IgD-negative memory B cell (primary cell): ENCODE results near the gene CCNY. TPM values are rescaled to one million over a fixed set of nuclear protein-coding genes. Genes with fewer than 3 reads are reported as not detected.

Experiments used
- H3K27ac Mint-ChIP-seq, 3 donors: one replicate each; pipeline ENCODE4 v1.8.0; 2020 to 2022; ENCODE audit warnings: mild to moderate bottlenecking in 3 of 3, mixed read lengths in 3 of 3, moderate library complexity in 1 of 3
- H3K27me3 Mint-ChIP-seq: one replicate; pipeline ENCODE4 v1.8.0; 2021; ENCODE audit warnings: mixed read lengths
- H3K36me3 Mint-ChIP-seq: one replicate; pipeline ENCODE4 v1.8.0; 2020; ENCODE audit warnings: mild to moderate bottlenecking, mixed read lengths
- H3K4me1 Mint-ChIP-seq, 3 donors: one replicate each; pipeline ENCODE4 v1.8.0; 2020 to 2022; ENCODE audit warnings: mixed read lengths in 3 of 3, mild to moderate bottlenecking in 1 of 3
- H3K4me3 Mint-ChIP-seq, 4 donors: one replicate each; pipeline ENCODE4 v1.8.0; 2020 to 2022; ENCODE audit warnings: mild to moderate bottlenecking in 4 of 4, mixed read lengths in 4 of 4, moderate library complexity in 3 of 4
- H3K9me3 Mint-ChIP-seq, 3 donors: one replicate each; pipeline ENCODE4 v1.8.0; 2020 to 2021; ENCODE audit warnings: mixed read lengths in 3 of 3, mild to moderate bottlenecking in 1 of 3
- polyA plus RNA-seq: library from polyadenylated mRNA; unstranded; fragments of 300-500 nt; fragmentation: Illumina TruSeq; gene quantifications from one replicate; pipeline ENCODE4 v1.2.3, GENCODE V29; 2021

The CCNY gene
- polyA plus RNA-seq, 1 donor from 2014 or later, result 8.3 TPM

DNA sequence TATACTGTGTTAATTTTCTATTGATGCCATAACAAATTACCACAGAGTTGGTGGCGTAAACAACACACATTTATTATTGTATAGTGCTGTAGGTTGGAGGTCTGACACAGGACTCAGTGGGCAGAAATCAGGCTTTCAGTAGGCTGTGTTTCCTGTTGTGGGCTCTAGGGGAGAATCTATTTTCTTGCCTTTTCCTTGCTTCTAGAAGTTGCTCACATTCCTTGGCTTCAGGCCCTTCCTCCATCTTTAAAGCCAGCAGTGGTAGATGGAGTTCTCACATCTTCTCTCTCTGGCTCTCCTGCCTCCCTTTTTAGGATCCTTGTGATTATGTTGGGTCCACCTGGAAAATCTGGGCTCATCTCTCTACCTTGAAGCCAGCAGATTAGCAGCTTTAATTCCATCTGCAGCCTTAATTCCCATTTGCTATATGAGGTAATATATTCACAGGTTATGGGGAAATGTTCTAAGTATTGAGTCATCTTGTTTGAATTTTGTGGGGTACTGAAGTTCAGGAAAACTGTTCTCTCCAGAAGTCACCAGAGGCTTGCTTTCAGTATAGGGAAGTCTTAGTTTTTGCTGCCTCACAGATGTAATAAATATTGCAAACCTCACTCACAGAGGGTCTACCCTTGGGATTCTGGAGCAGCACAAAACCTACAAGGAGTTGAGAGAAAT, 38.9 kb downstream of the CCNY start:
- Mint-ChIP-seq H3K36me3 (peaks cover 2% of the 10 kb centered on the region), H3K27me3 (no peaks in the 10 kb centered on the region), H3K4me3 (peak overlapping the region in 2 of 4 donors; percentile 14 to 62), H3K9me3 (no peaks in the 10 kb centered on the region), H3K27ac (peak overlapping the region in 2 of 3 donors; percentile 48 to 78), H3K4me1 (peaks cover 60 to 68% (median 66%) of the 10 kb centered on the region in 3 donors)

- Mint-ChIP-seq H3K4me3 (no peak overlapping the region), H3K9me3 (no peaks in the 10 kb centered on the region), H3K27ac (no peak overlapping the region), H3K4me1 (peaks cover 49 to 58% (median 53%) of the 10 kb centered on the region in 3 donors), H3K36me3 (peaks cover 2% of the 10 kb centered on the region), H3K27me3 (no peaks in the 10 kb centered on the region)
Observed at GRCh38 chr10:35377050-35377728, 40.9 kb downstream of the CCNY start.

DNA sequence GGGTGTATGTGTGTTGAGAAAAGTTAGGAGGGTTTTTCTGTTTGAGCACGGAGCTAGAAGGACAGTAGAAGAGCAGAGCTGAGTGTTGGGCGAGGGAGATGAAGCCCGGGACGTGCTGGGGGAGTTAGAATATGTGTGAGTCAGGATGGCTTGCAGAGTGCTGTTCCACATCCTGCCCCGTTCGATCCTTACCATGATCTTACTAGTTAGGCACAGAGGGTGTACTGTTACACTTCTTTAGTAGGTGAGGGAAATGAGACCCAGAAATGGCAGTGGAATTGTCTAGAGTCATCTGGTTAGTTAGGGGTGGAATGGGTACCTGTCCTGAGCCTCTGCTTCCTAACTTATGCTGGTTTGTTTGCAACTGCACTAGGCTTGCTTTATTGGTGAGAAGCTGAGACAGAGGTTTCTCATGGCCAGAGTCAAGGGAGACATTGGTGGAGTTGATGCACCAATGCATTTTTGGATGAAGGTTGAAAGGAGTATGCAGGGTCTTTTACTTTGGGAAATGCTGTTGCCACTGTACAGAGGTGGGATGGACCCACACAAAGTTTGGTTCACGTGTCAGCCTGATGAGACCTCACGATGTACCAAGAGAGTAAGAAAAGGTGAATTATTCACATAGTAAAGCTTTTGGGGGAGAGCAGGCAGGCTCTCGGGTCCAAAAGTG, 42.4 kb downstream of the CCNY start:
- Mint-ChIP-seq H3K4me1 (peaks cover 38 to 55% (median 47%) of the 10 kb centered on the region in 3 donors), H3K27me3 (no peaks in the 10 kb centered on the region), H3K27ac (peak overlapping the region; percentile 65 to 94 (median 69)), H3K4me3 (peak overlapping the region; percentile 21 to 82 (median 54)), H3K9me3 (no peaks in the 10 kb centered on the region), H3K36me3 (peaks cover 2% of the 10 kb centered on the region)

DNA sequence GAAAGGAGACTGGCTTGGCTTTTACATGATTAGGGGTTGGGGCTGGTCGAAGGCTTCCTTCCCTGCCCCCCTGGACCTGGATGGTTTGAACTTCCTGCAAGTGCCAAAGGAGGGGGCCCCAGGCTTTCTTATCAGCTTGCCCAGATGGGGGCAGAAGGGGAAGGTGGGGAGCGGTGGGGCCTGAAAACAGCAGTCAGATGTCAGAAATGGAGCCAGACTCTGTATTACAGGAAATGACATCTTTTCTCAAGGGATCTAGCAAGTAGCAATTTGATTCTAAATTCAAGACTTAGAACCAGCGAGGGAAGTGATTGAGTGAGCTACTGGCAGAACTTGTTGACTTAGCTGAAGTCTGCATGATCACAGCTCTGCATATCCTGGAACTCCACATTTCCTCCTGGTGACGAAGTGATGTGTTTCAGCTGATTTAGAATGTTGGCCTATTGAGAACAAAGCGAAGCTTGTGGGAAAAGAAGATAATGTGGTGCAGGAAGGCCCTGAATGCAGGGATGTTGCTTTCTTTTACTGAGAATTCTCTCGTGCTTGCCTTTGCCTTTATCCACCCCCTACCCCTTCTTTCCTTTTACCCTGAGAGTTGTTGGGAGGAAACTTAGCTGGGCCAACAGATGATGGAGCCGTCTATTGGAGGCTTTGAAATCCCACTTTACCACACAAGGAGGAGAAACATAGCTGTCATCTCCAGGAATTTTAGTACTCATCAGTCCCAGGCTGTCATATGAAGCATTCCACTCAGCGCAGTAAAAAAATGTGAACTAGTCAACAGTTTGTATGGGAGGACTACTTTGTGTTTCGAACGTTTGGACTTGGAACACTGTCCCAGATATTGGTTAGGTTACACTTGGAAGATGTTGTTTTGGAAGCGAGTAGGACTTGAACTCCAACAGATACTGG, 43.2 kb downstream of the CCNY start:
- H3K27me3 Mint-ChIP-seq, result no peaks in the 10 kb centered on the region
- H3K27ac Mint-ChIP-seq, result peak overlapping the region; percentile 65 to 94 (median 69)
- H3K9me3 Mint-ChIP-seq, result no peaks in the 10 kb centered on the region
- H3K36me3 Mint-ChIP-seq, result peaks cover 2% of the 10 kb centered on the region
- H3K4me3 Mint-ChIP-seq, result peak overlapping the region; percentile 21 to 82 (median 54)
- H3K4me1 Mint-ChIP-seq, result peaks cover 36 to 54% (median 43%) of the 10 kb centered on the region in 3 donors

DNA sequence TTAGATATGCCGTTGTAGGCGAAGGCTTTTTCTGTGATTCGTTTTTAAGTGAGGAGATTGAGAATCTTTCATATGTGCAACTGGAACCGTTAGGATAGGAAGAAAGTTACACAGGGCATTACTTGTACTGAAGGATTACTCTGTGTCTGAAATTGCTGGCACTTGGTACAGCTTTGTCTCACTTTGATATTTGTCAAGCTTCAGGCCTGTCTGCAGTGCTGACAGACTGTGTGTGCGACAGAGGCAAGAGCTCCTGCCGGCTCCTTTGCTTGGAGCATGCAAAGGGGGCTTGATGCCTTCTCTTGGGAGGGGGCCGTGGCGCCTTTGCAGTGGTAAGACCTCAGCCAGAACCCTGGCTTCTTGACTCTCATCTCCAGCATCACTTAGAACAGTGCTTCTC, 45.8 kb downstream of the CCNY start:
- no peaks in the 10 kb centered on the region for H3K27me3 Mint-ChIP-seq
- peaks cover 29 to 50% (median 43%) of the 10 kb centered on the region in 3 donors for H3K4me1 Mint-ChIP-seq
- no peaks in the 10 kb centered on the region for H3K36me3 Mint-ChIP-seq
- H3K4me3 Mint-ChIP-seq, result no peak overlapping the region
- no peaks in the 10 kb centered on the region for H3K9me3 Mint-ChIP-seq
- H3K27ac Mint-ChIP-seq, result no peak overlapping the region

DNA sequence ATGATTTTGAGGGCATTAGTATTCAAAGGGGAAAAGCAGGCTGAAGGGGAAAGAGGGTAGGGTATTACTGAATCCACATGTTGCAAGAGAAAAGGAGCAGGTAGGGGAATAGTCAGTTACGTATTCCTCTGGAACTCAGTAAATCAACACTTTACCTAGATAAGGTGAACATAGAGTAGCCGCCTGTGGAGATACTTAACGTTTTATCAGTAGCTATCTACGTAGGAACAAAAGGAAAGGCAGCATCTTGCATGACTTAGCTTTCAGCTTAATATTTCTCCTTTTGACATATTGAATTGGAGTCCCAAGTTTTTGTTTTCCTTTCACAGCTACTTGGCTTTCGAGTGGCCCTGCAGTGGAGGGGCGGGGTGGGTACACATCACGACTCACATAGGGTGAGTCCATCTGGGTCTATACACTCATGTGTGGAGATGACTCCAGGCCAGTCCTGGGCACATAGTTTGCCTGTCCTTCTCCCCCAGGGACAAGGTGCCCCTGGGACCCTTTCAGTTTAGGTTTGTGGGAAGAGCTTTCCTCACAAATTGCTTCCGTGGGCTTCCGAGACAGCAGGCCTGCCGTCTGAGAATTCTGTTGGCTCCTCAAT, 48.1 kb downstream of the CCNY start:
- no peaks in the 10 kb centered on the region for H3K27me3 Mint-ChIP-seq
- no peak overlapping the region for H3K4me3 Mint-ChIP-seq
- H3K4me1 Mint-ChIP-seq, result peaks cover 24 to 47% (median 43%) of the 10 kb centered on the region in 3 donors
- H3K27ac Mint-ChIP-seq, result no peak overlapping the region
- H3K9me3 Mint-ChIP-seq, result no peaks in the 10 kb centered on the region
- no peaks in the 10 kb centered on the region for H3K36me3 Mint-ChIP-seq

GRCh38 chr10:35386594-35387174, 50.4 kb downstream of the CCNY start:
- H3K4me3 Mint-ChIP-seq, result peak overlapping the region in 1 of 4 donors; percentile 32
- peaks cover 0 to 11% (median 2%) of the 10 kb centered on the region in 3 donors for H3K9me3 Mint-ChIP-seq
- no peak overlapping the region for H3K27ac Mint-ChIP-seq
- peaks cover 16 to 38% (median 37%) of the 10 kb centered on the region in 3 donors for H3K4me1 Mint-ChIP-seq
- H3K36me3 Mint-ChIP-seq, result peaks cover 8% of the 10 kb centered on the region
- H3K27me3 Mint-ChIP-seq, result no peaks in the 10 kb centered on the region

- Mint-ChIP-seq H3K4me1 (peaks cover 16 to 42% (median 39%) of the 10 kb centered on the region in 3 donors), H3K4me3 (peak overlapping the region in 1 of 4 donors; percentile 79), H3K27me3 (no peaks in the 10 kb centered on the region), H3K9me3 (peaks cover 0 to 11% (median 3%) of the 10 kb centered on the region in 3 donors), H3K27ac (peak overlapping the region in 1 of 3 donors; percentile 76), H3K36me3 (peaks cover 9% of the 10 kb centered on the region)
Observed at GRCh38 chr10:35387768-35388167, 51.5 kb downstream of the CCNY start.

DNA sequence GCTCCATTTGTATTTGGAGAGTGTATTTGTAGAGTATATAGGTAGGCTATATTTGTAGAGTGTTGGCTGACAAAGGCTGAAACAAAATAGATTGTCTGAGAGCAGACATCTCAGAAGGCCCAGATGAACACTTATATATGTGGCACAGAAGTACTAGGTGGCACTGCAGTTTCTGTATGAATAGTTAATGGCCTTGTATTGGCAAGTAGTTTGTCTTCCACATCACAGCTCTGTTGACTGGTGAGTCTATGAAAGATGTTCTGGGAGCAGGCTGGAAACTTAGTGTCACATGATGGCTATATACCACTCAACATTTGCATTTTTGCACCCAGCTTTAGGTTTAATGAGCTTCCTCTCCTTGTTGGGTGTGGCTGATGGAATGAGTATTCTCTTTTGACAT, 51.9 kb downstream of the CCNY start:
- H3K4me1 Mint-ChIP-seq, result peaks cover 16 to 44% (median 42%) of the 10 kb centered on the region in 3 donors
- peak overlapping the region in 1 of 3 donors; percentile 76 for H3K27ac Mint-ChIP-seq
- peak overlapping the region in 1 of 4 donors; percentile 79 for H3K4me3 Mint-ChIP-seq
- no peaks in the 10 kb centered on the region for H3K27me3 Mint-ChIP-seq
- peaks cover 0 to 11% (median 3%) of the 10 kb centered on the region in 3 donors for H3K9me3 Mint-ChIP-seq
- peaks cover 9% of the 10 kb centered on the region for H3K36me3 Mint-ChIP-seq

DNA sequence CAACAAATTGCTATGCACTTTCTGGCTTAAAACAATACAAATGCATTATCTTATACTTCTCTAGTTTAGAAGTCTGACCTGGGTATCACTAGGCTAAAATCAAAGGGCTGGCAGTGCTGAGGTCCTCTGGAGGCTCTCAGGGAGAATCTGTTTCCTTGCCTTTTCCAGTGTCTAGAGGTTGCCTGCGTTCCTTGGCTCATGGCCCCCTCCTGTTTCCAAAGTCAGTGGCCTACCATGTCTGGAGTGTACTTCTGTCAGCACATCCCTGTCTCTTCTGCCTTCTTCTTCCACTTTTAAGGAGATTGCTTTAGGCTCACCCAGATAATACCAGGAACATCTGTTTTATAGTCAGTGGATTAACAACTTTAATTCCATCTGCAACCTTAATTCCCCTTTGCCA, 52.4 kb downstream of the CCNY start:
- Mint-ChIP-seq H3K4me1 (peaks cover 16 to 44% (median 42%) of the 10 kb centered on the region in 3 donors), H3K36me3 (peaks cover 9% of the 10 kb centered on the region), H3K27ac (peak overlapping the region in 1 of 3 donors; percentile 19), H3K9me3 (peaks cover 0 to 11% (median 3%) of the 10 kb centered on the region in 3 donors), H3K4me3 (peak overlapping the region in 1 of 4 donors; percentile 67), H3K27me3 (no peaks in the 10 kb centered on the region)

DNA sequence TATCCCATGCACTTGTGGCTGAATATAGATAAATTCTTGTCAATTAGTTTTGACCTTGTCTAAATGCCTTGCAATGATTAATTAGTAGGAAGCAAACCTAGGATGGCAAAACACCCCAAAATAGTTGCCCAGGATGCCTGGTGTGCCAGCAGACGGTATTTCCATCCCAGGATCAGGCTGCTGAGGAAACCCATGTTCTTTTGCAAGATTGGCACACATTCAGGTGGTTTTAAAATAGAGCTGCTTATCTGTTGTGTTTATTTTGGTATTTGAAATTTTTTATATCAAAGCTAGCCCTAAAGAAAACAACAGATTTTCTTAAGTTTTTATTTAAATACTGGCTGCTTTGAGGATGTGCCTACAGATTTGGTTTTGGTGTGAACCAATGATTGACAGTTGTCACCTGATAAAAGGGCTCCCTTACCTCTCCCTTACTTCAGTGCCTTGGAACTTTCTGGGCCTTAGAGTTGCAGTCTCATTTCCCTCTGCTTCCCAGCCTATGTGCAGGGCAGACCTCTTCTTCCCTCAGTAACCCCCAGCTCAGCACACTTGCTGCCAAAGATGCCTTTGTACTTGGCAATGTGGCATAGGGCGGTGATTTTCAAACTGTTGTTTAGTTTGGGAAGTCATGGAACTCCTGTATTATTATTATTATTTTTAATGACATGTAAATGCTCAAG, 54.0 kb downstream of the CCNY start:
- no peak overlapping the region for H3K27ac Mint-ChIP-seq
- H3K4me1 Mint-ChIP-seq, result peaks cover 24 to 44% (median 43%) of the 10 kb centered on the region in 3 donors
- H3K4me3 Mint-ChIP-seq, result no peak overlapping the region
- H3K9me3 Mint-ChIP-seq, result peaks cover 0 to 11% (median 3%) of the 10 kb centered on the region in 3 donors
- peaks cover 10% of the 10 kb centered on the region for H3K36me3 Mint-ChIP-seq
- no peaks in the 10 kb centered on the region for H3K27me3 Mint-ChIP-seq

DNA sequence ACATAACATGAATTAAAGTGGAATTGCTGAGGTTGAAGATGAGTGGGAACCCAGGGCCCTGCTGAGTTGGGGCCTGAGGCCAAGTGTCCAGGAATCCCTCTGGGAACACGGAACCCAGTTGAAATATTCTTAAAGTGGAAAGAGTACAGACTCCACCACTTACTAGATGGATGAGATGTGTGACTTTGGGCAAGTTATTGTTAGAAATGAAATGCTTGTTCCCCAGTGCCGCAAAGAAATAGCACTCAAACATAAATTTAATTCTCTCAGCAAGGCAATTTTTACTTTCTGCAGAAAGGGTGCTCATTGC, 54.5 kb downstream of the CCNY start:
- Mint-ChIP-seq H3K4me3 (no peak overlapping the region), H3K36me3 (peaks cover 10% of the 10 kb centered on the region), H3K27me3 (no peaks in the 10 kb centered on the region), H3K4me1 (peaks cover 26 to 46% (median 42%) of the 10 kb centered on the region in 3 donors), H3K9me3 (peaks cover 0 to 11% (median 3%) of the 10 kb centered on the region in 3 donors), H3K27ac (no peak overlapping the region)
